Measurements from ENCODE around the gene RAP1GAP2.

DNA sequence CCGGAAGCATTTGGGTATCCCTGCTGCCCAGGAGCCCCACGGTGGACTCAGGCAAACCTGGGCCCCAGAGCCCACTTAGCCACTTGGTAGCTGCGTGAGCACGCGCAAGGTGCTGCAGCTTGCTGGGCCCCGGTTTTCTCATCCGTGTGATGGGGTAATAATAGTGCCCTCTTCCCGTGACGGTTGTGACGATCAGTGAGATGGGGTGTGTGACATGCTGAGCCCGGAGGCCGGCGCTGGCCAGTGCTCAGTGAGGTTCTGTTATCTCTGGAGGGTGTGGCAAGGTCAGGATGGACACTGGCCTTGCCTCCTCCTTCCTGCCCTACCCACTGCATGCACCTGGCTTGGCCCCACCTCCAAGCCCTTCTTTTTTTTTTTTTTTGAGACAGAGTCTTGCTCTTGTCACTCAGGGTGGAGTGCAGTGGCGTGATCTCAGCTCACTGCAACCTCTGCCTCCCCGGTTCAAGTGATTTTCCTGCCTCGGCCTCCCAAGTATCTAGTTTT is 82.6 kb downstream of the RAP1GAP2 start:
- TF ChIP-seq ESRRG (CRISPR knock-in tag; IDR thresholded peaks at IDR 0.05): no peak
- no peak for TF ChIP-seq RARB (CRISPR knock-in tag; IDR thresholded peaks at IDR 0.05)
